Stimulated activated CD4-positive, alpha-beta T cell treated with anti-CD3 and anti-CD28 coated beads, Interleukin-15, amount 100 ng/mL, for 24 hours (primary cell): ENCODE data around the gene MRPL9.
"Not testable (repeated sequence)": the region's sequence is repeated elsewhere in the genome, so short reads cannot be mapped to it uniquely, and the experiment has no call there.

Experiments used
- DNase-seq: peaks from one replicate; pipeline ENCODE4 v3.0.0-alpha.2; 2020

The MRPL9 gene

GRCh38 chr1:151782741-151783140 is 19.4 kb upstream of the MRPL9 start:
- no peak for DNase-seq

- DNase-seq, result not testable (repeated sequence)
Measured at GRCh38 chr1:151782026-151782425, 18.7 kb upstream of the MRPL9 start.

GRCh38 chr1:151780736-151781135 is 17.4 kb upstream of the MRPL9 start:
- DNase-seq, result not testable (repeated sequence)

- no peak for DNase-seq
Measured at GRCh38 chr1:151779852-151780251, 16.6 kb upstream of the MRPL9 start.

- DNase-seq, result no peak
Measured at GRCh38 chr1:151777317-151777716, 14.0 kb upstream of the MRPL9 start.

GRCh38 chr1:151776665-151777062 is 13.4 kb upstream of the MRPL9 start:
- DNase-seq, result no peak

GRCh38 chr1:151775894-151776664 is 12.8 kb upstream of the MRPL9 start:
- DNase-seq, result no peak

- no peak for DNase-seq
Measured at GRCh38 chr1:151774256-151774922, 11.1 kb upstream of the MRPL9 start.

GRCh38 chr1:151773702-151774101 is 10.4 kb upstream of the MRPL9 start:
- no peak for DNase-seq

GRCh38 chr1:151769270-151769669 is 6.0 kb upstream of the MRPL9 start:
- DNase-seq, result not testable (repeated sequence)

GRCh38 chr1:151768351-151769066 is 5.2 kb upstream of the MRPL9 start:
- not testable (repeated sequence) for DNase-seq

GRCh38 chr1:151763990-151764389 is 694 bp upstream of the MRPL9 start:
- DNase-seq, result no peak

GRCh38 chr1:151760597-151761385 is 2.5 kb downstream of the MRPL9 start:
- DNase-seq, result no peak

- no peak for DNase-seq
Measured at GRCh38 chr1:151759241-151759640, 4.1 kb downstream of the MRPL9 start.

GRCh38 chr1:151756291-151756690 is 7.0 kb downstream of the MRPL9 start:
- no peak for DNase-seq

GRCh38 chr1:151741516-151741915 is 21.8 kb downstream of the MRPL9 start:
- no peak for DNase-seq

GRCh38 chr1:151739590-151740355 is 23.5 kb downstream of the MRPL9 start:
- no peak for DNase-seq

- no peak for DNase-seq
Measured at GRCh38 chr1:151737479-151737878, 25.8 kb downstream of the MRPL9 start.

- DNase-seq, result no peak
Measured at GRCh38 chr1:151737026-151737425, 26.3 kb downstream of the MRPL9 start.

GRCh38 chr1:151733995-151734394 is 29.3 kb downstream of the MRPL9 start:
- DNase-seq, result not testable (repeated sequence)

- DNase-seq, result no peak
Measured at GRCh38 chr1:151733126-151733525, 30.2 kb downstream of the MRPL9 start.

GRCh38 chr1:151729966-151730291 is 33.4 kb downstream of the MRPL9 start:
- no peak for DNase-seq
